Measurements from ENCODE around the gene PSMB10. TPM values are rescaled to one million over a fixed set of nuclear protein-coding genes. Genes with fewer than 3 reads are reported as not detected.

The PSMB10 gene
- 19.4 TPM for total RNA-seq

GRCh38 chr16:67936124-67936879, at the start of gene PSMB10:
PSMB10 (minus strand) TSS chr16:67936850; CDS start chr16:67936749, 101 bp downstream.

GRCh38 chr16:67979955-67980678, 43.5 kb upstream of the PSMB10 start, which contains the start of gene DPEP3:
DPEP3 (minus strand) TSS chr16:67980499; CDS start chr16:67980380, 119 bp downstream.

GRCh38 chr16:67968400-67969253, 32.0 kb upstream of the PSMB10 start, which contains the start of gene SLC12A4:
SLC12A4 (minus strand) TSS chr16:67968637; CDS start chr16:67968553, 84 bp downstream.

GRCh38 chr16:67943619-67944504, 7.2 kb upstream of the PSMB10 start, which contains the start of gene LCAT:
LCAT (minus strand) TSS chr16:67944120; CDS start chr16:67944101, 19 bp downstream.

GRCh38 chr16:67931712-67932461, 4.8 kb downstream of the PSMB10 start, which contains the start of gene CTRL:
CTRL (minus strand) TSS chr16:67931862; CDS start chr16:67931852, 10 bp downstream.

GRCh38 chr16:67892899-67893742, 43.5 kb downstream of the PSMB10 start, which contains the start of gene PSKH1:
PSKH1 (plus strand) TSS chr16:67893254; CDS start chr16:67908750, 15,496 bp downstream.

GRCh38 chr16:67884684-67885083, 52.0 kb downstream of the PSMB10 start, which contains the start of gene NRN1L:
NRN1L (plus strand) TSS chr16:67884885; CDS start chr16:67884904, 19 bp downstream.

Small RNAs within 50 kb of the gene (small RNA-seq; reads per million reads assigned to genes)
- gene NRN1L: not detected

Other genes starting within 250 kb of the PSMB10 start
- gene GFOD2, start 217.5 kb downstream of the PSMB10 start, total RNA-seq: 57.2 TPM
- gene RANBP10, start 130.3 kb downstream of the PSMB10 start, total RNA-seq: 6.9 TPM
- 6.2 TPM for gene TSNAXIP1, start 130.0 kb downstream of the PSMB10 start, total RNA-seq
- gene THAP11, start 94.5 kb downstream of the PSMB10 start, total RNA-seq: 23.8 TPM
- gene NUTF2, start 89.9 kb downstream of the PSMB10 start, total RNA-seq: 134 TPM
- gene CENPT, start 89.2 kb downstream of the PSMB10 start, total RNA-seq: 27.9 TPM
- gene EDC4, start 63.8 kb downstream of the PSMB10 start, total RNA-seq: 52.4 TPM
- gene NRN1L, start 52.0 kb downstream of the PSMB10 start, total RNA-seq: not detected
- 11.8 TPM for gene PSKH1, start 43.6 kb downstream of the PSMB10 start, total RNA-seq
- 1.8 TPM for gene CTRL, start 5.0 kb downstream of the PSMB10 start, total RNA-seq
- 5.3 TPM for gene LCAT, start 7.3 kb upstream of the PSMB10 start, total RNA-seq
- gene SLC12A4, start 31.8 kb upstream of the PSMB10 start, total RNA-seq: 27.9 TPM
- 0.23 TPM for gene DPEP3, start 43.6 kb upstream of the PSMB10 start, total RNA-seq
- 1.4 TPM for gene DPEP2, start 62.6 kb upstream of the PSMB10 start, total RNA-seq
- gene DPEP2NB, start 79.1 kb upstream of the PSMB10 start, total RNA-seq: not detected
- 10.4 TPM for gene DDX28, start 86.4 kb upstream of the PSMB10 start, total RNA-seq
- 11.8 TPM for gene DUS2, start 86.4 kb upstream of the PSMB10 start, total RNA-seq
- 27.5 TPM for gene NFATC3, start 148.5 kb upstream of the PSMB10 start, total RNA-seq

All from diencephalon (tissue), 1 donor.